GM18867 (cell line): ENCODE results near the gene MMP17.
"Not testable (repeated sequence)": the region's sequence is repeated elsewhere in the genome, so short reads cannot be mapped to it uniquely, and the experiment has no call there.

Source experiments
- ATAC-seq: cut with Tn5 transposase; IDR thresholded peaks from one replicate; pipeline ENCODE4 v1.9.1; 2021; ENCODE audit warnings: mild to moderate bottlenecking, moderate library complexity; ENCODE audit not compliant: unreplicated experiment

The MMP17 gene

DNA sequence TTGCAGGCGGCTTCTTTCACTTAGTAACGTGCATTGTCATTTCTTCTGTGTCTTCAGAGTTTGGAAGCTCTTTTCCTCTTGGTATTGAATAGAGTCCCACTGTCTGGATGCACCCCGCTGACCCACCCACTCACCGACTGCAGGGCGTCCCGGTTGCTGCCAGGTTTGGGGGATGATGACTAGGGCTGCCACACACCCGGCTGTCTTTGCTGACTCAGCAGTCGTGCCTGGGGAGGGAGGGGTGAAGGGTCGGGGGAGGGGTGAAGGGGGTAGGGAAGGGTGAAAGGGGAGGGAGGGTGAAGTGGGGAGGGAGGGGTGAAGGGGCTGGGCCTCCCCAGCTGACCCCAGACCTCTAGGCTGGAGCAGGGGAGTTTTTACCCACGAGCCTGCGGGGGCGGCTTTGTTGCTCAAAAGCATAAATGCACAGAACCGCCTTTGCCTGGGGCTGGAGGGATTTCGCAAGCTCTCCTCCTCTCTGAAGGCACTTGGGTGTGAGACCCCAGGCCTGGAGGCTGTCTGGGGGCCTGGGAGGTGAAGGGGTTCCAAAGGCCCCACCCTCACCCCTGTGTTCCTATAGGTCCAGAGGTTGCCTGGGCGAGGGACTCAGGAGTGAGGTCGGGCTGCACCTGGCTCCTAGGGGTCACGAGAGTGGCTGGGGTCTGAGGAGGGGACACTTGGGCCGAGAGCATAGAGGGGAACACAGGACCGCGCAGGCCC lies 35.0 kb downstream of the MMP17 start:
- ATAC-seq = no peak

DNA sequence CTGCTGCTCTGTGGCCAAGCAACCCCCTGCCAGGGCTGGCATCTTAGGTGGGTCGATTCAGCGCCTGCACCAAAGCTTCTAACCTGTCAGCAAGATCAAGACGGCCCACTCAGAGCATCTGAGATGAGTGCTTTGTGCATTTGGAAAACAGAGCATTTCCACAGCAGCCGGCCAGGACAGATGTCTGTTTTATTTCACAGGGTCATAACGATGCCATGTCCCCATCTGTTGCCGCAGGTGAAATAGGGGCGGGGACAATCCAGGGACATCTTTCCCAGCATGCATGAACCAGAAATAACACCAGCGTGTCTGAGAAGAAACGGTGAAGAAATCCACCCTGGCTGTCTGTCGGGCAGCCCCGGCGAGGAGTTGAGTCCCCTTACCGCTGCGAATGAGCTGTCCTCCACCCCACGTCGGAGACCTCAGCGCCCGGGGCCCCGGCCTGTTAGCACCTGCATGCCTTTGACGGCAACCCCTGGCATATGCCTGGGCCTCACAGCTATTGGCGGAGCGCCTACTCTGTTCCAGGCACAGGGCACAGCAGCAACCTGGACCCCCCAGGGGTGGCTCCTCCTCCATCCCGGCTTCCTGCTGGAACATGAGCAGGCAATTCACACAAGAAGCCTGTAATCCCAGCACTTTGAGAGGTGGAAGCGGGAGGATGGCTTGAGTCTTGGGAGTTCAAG lies 35.7 kb downstream of the MMP17 start:
- ATAC-seq = no peak

DNA sequence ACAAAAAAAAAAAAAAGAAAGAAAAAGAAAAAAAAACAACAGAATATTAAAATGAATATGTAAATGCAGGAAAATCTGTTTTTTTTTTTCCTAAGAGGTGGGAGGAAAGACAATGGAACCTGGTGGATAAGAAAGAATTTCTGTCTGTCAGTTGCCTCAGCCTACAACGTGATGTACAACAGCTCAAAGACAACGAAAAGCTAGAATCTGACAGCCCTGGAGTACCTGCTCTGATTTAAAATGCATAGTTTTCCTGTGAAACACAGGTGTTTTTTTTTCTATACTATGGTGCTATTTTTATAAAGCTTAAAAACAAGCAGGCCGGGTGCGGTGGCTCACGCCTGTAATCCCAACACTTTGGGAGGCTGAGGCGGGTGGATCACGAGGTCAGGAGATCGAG lies 36.3 kb downstream of the MMP17 start:
- no peak for ATAC-seq

DNA sequence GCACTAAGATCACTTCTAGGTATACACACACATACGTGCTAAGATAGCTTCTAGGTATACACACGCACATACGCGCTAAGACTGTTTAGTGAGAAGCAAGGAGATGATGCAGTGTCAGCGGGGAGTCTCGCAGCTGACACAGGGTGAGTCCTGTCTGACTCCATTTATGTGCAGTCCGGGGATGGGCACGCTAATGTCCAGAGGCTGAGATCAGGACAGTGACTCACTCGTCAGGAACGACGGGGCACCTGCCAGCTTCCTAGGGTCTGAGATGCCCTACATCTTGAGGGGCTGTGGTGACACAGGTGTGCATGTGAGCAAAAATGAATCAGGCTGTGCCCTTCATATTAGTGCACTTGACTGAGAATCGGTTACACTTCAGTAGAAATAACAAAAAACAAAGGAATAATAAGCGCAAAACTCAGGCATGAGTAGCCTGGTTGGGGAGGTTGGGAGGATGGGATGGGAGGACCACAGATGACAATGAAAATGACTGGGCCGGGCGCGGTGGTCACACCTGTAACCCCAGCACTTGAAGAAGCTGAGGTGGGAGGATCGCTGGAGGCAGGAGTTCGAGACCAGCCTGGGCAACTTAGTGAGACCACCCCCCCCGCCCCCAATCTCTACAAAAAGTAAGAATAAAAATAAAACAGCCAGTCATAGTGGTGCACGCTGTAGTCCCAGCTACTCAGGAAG lies 37.1 kb downstream of the MMP17 start:
- no peak for ATAC-seq

DNA sequence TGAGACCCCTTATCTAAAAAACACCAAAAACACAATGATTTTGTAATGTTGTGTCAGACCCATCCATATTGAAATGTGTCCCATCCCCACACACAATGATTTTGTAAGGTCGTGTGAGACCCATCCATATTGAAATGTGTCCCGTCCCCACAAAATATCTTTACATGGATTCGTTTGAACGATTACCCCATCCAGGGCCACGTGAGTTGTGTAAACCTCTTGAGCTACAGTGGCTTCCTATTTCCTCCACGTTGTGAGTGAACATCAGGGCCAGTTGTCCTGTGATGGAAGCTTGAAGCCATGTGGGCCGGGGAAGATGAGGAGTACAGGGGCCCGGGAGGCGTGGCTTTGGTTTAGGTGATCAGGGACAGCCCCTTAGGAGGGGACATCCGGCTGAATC lies 39.3 kb downstream of the MMP17 start:
- no peak for ATAC-seq

DNA sequence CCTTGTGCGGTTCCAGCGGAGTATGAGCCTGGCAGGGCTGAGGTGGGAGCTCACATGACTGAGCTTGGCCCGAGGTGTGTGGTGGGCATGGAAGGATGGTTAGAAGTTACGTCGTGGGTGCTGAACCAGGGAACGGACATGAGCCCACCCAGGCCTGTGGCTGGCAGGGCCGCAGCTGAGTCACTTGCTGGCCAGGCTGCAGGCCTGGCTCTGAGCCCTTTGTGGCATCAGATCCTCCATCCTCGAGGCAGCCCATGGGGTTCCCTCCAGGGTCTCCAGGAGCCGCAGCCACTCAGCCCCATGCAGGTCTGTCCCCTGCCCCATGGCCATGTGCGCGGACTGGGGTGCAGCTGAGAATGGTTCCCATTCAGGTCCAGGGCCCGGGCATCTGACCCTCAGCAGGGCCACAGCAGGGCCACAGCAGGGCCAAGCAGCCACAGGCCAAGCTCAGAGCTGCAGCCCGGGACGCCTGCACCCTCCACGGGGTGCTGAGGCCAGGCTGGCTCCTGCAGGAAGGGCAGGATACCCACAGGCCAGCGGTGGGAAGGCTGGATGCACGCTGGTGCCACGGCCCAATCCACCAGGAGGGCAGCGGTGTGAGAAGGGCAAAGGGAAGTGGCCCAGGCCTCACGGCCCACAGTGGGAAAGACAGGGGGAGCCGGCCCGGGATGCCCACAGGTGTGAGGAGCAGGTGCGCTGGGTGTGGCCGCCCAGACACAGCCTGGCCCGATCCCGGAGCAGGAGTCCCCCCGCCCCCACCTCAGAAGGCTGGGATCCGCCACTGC lies 39.9 kb downstream of the MMP17 start:
- no peak for ATAC-seq

DNA sequence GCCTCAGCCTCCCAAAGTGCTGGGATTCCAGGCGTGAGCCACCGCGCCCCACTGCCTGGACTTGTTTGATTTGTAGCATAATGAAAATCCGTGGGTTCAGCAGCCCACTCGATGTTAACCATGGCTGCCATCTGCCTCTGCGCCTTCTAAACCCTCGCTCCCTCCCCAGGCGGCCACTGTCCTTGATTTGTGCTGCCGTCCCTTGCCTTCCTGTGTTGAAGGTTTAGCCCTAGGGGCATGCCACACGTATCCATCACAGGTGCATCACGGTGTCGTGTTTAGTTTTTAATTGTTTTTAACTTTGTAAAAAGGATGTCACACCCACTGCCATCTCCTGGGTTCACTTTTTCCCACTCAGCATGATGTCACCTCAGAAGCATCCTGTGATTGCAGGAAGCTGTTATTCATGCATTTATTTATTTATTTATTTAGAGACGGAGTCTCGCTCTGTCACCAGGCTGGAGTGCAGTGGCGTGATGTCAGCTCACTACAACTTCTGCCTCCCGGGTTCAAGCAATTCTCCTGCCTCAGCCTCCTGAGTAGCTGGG lies 41.8 kb downstream of the MMP17 start:
- no peak for ATAC-seq

DNA sequence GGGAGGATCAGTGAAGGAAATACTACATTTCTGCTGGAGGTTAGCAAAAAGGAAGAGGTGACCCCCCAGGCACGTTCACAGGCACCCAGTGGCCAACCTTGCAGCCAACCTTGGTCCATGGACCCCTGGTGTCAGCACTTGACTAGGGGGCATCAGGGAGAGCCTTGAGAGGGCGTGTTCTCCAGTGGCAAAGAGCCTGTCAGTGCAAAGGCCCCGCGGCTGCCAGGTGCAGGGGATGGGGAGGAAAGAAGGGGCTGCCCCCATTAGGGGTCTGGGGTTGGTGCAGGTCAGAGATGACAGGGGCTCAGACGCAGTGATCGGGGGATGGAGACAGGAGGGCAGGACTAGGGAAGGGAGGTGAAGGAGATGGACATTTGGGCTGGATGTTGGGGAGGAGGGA lies 43.5 kb downstream of the MMP17 start:
- ATAC-seq = no peak

DNA sequence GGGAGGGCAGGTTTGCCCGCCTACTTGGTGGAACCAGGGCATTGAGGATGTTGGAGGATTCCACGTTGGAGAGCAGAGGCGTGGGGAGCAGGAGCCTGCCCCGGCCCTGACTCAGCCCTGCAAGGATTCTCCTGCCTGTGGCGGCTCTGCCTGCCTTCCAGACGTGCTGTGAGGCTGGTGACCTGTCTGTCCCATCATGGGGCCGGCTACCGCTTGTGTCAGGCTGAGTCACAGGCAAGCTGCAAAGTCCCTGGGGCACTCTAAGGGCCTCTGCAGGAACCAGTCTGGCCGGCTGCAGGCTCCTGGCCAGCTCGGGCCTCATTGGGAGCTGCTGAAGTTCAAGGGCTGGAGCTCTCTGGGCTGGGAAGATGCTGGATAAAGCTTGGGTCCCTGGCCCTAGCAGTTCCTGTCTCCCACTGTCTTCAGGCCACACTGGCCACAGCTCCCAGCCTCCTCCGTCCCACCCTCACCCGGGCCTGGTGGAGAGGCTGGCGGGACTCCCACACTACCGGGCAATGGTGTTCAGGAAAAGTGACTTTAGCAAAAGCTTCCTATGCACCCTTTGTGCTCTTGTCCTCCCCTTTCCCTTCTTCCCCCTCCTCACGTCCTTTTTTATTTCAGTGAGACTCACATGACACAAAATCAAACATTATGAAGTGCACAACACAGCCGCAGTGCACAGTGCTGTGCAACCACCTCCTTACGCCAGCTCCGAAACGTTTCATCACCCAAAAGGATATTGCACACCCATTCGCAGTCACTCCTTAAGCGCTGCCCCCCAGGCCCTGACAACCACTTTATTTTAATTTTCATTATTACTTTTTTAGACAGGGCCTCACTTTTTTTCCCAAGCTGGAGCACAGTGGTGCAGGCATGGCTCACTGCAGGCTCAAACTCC lies 44.2 kb downstream of the MMP17 start:
- no peak for ATAC-seq

DNA sequence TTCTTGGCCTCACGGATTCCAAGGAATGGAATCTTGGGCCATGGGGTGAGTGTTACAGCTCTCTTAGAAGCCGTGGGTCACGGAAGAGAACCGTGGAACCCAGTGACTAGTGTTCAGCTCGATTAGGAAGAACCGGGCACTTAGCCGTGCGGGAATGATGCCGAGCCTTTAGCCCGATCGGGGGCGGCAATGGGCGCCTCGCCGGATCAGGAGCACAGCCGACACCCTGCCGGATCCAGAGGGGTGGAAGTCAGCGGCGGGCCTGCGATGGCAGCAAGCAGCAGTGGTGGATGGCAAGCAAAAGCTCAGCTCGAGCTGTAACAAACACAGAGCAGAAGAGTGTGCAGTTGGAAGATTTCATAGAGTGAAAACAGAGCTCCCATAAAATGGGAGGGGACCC lies 45.1 kb downstream of the MMP17 start:
- ATAC-seq = no peak

DNA sequence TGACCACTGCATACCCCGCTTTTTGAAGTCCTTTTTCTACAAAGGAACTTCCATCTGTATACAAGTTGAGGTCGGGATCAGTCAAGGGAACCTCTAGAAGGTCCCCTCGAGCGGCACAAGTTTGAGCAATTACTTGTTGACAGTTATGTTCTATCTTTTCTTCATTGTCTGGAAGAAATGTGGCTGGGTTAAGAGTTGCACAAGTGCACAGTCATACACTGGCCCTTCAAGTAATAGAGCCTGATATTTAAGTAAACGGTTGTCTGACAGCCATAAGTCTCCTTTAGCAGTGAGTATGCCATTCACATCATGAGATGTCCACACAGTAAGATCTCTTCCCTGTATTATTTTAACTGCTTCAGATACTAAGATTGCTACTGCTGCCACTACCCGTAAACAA lies 46.8 kb downstream of the MMP17 start:
- not testable (repeated sequence) for ATAC-seq

DNA sequence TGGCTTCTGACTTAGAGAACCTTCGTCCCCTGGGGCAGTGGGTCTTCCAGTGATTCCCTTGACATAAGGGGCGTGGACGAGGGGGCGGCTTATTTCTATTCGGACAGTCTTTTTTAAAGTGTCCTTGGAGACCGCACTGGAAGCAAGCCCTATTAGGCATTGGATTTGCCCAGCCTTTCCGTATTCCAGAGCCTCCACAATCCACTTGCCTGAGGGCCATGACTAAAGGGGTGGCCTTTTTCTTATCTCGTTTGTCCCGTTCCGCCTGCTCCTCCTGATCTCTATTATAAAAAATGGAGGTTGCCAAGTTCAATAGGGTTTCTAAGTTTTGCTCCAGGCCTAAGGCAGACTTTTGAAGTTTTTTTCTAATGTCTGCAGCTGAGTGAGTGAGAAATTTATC lies 49.0 kb downstream of the MMP17 start:
- not testable (repeated sequence) for ATAC-seq

DNA sequence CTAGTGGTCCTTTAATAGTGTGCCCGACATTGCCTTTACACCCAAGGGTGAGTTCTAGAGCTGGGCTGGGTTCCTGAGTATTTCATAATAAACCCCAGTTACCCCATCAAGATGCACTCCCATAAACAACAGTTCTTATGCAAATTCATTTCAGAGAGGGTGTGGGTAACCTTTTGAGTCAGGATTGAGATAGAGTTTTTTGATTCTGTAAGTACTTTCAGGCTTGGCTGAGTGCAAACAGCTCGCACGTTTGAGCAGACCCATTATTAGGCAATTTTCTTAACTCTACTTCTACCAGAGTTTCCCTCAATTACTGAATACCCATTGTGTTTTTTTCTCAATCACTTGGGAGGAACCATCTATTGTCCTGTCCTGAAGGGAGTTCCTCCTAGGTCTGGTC lies 50.2 kb downstream of the MMP17 start:
- ATAC-seq = not testable (repeated sequence)

DNA sequence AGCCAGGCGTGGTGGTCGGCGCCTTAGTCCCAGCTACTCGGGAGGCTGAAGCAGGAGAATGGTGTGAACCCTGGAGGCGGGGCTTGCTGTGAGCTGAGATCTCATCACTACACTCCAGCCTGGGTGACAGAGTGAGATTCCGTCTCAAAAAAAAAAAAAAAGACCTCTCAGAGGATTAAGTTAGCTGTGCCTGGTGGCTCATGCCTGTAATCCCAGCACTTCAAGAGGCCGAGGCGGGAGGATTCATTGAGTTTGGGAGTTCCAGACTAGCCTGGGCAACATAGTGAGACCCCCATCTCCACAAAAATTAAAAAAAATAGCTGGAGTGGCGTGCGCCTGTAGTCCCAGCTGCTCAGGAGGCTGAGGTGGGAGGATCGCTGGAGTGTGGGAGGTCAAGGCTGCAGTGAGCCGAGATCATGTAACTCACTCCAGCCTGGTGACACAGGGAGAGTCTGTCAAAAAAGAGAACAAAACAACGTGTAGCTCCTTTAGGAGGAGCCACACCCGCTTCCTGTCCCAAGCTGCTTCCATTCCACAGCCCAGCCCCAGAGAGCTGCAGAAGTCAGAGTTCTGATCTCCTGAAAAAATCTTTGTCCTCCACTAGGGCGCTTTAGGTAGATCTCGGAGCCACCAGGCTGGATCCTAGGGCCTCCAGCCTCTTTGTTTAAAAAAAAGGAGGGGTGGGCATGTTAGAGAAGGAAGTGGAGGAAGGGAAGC lies 54.8 kb downstream of the MMP17 start:
- ATAC-seq = no peak

DNA sequence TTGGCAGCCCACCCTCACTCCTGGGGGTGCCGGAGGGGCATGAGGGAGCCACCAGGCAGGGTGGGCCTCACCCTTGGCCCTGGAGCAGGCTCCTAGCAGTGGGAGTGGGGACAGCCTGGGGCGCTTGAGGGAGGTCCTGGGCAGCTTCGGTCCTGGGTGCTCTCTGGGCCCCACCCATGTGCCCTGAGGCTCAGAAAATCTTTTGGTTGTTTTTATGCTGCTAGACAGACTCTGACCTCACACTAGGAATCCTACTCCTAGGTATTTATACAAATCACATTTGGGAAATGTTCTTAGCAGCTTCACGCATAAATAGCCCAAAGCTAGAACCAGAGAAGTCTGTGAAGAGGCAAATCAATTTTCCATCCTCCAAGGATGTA lies 55.3 kb downstream of the MMP17 start:
- ATAC-seq = no peak

DNA sequence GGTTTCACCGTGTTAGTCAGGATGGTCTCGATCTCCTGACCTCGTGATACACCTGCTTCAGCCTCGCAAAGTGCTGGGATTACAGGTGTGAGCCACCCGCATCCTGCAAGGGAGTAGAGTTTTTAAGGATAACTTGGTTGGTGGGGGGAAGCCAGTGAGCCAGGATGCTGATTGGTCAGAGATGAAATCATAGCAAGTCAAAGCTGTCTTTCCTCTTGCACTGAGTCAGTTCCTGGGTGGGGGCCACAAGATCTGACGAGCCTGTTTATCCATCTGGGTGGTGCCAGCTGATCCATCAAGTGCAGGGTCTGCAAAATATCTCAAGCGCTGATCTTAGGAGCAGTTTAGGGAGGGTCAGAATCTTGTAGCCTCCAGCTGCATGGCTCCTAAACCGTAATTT lies 56.9 kb downstream of the MMP17 start:
- ATAC-seq = not testable (repeated sequence)

DNA sequence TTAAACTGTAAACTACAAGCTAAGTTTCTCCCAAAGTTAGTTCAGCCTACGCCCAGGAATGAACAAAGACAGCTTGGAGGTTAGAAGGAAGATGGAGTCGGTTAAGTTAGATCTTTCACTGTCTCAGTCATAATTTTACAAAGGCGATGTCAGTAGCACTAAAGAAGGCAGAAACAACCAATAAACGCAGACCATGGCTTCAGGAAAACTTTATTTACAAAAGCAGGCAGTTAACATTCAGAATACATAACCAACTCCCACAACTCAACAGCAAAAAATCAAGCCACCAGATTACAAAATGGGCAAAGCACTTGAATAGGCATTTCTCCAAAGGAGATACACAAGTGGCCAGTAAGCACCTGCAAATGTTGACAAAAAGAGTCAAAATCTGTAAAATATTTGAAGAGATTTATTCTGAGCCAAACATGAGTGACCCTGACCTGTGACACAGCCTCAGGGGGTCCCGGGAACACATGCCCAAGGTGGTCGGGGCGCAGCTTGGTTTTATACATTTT lies 57.4 kb downstream of the MMP17 start:
- no peak for ATAC-seq

DNA sequence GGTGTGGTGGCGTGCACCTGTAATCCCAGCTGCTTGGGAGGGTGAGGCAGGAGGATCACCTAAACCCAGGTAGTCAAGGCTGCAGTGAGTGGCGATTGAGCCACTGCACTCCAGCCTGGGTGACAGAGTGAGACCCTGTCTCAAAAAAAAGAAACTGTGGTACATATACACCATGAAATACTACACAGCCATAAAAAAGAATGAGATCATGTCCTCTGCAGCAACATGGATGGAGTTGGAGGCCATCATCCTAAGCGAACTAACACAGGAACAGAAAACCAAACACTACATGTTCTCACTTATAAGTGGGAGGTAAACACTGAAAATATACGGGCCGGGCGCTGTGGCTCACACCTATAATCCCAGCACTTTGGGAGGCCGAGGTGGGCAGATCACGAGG lies 63.5 kb downstream of the MMP17 start:
- ATAC-seq = not testable (repeated sequence)
